Endodermal cell (in vitro differentiated cells): ENCODE results near the gene MED13L. TPM values are rescaled to one million over a fixed set of nuclear protein-coding genes. Genes with fewer than 3 reads are reported as not detected.

Source experiments
- DNase-seq: peaks from one replicate; pipeline ENCODE4 v3.0.0-alpha.2; 2017
- H3K27ac ChIP-seq: 2 replicates; pipeline ENCODE4 v1.5.1; 2013; ENCODE audit warnings: mild to moderate bottlenecking, low read depth, low read length, moderate library complexity
- H3K27me3 ChIP-seq: 2 replicates; pipeline ENCODE4 v1.6.1; 2013; ENCODE audit warnings: mild to moderate bottlenecking, low read length, moderate library complexity; ENCODE audit not compliant: insufficient read depth, control insufficient read depth, poor library complexity, severe bottlenecking
- H3K36me3 ChIP-seq: 2 replicates; pipeline ENCODE4 v1.7.0; 2013; ENCODE audit warnings: mild to moderate bottlenecking, low read length, moderate library complexity; ENCODE audit not compliant: control insufficient read depth, insufficient read depth
- H3K4me1 ChIP-seq: one replicate; pipeline ENCODE4 v1.7.0; 2013; ENCODE audit warnings: low read length; ENCODE audit not compliant: control insufficient read depth, insufficient read depth
- H3K4me3 ChIP-seq: 2 replicates; pipeline ENCODE4 v1.5.1; 2013; ENCODE audit warnings: mild to moderate bottlenecking, low read length, moderate library complexity
- H3K9ac ChIP-seq: 2 replicates; pipeline ENCODE4 v1.6.1; 2013; ENCODE audit warnings: mild to moderate bottlenecking, low read length, moderate library complexity; ENCODE audit not compliant: poor library complexity, severe bottlenecking; ENCODE audit errors: extremely low read depth
- H3K9me3 ChIP-seq: 2 replicates; pipeline ENCODE4 v1.6.1; 2013; ENCODE audit warnings: mild to moderate bottlenecking, low read length, moderate library complexity; ENCODE audit not compliant: control insufficient read depth
- H3K27ac Mint-ChIP-seq: 2 replicates; pipeline ENCODE4 v1.8.0; 2020; ENCODE audit warnings: mixed read lengths
- H3K27me3 Mint-ChIP-seq: 2 replicates; pipeline ENCODE4 v1.8.0; 2021; ENCODE audit warnings: mild to moderate bottlenecking, mixed read lengths; ENCODE audit not compliant: insufficient read depth
- H3K36me3 Mint-ChIP-seq: 2 replicates; pipeline ENCODE4 v1.8.0; 2020; ENCODE audit warnings: low read depth, mixed read lengths
- H3K4me1 Mint-ChIP-seq: 2 replicates; pipeline ENCODE4 v1.8.0; 2020; ENCODE audit warnings: mixed read lengths
- H3K4me3 Mint-ChIP-seq: 2 replicates; pipeline ENCODE4 v1.8.0; 2020; ENCODE audit warnings: mild to moderate bottlenecking, moderate library complexity, mixed read lengths
- H3K9me3 Mint-ChIP-seq: 2 replicates; pipeline ENCODE4 v1.8.0; 2020; ENCODE audit warnings: mild to moderate bottlenecking, mixed read lengths
- WGBS, 2 experiments: methylation state at CpG; one replicate each; pipeline versions ENCODE4 v1.1.5 to v1.1.7; 2013; ENCODE audit warnings: missing lambda C conversion rate in 2 of 2, mixed read lengths in 1 of 2; ENCODE audit not compliant: insufficient coverage in 1 of 2, insufficient read length in 1 of 2; 5-methylcytosine and 5-hydroxymethylcytosine counted together
- total RNA-seq, 2 donors: library from RNA; stranded (reverse); fragmentation: NEBNext Ultra II Directional in 1 of 2; extraction: Animal tissue kit (Norgen Biotek cat#: 25700) in 1 of 2; gene quantifications; 2 replicates in 1 of 2; 3 replicates in 1 of 2; pipeline ENCODE4 v1.2.1, GENCODE V29; 2021
- TF ChIP-seq, protein P1 (sequence below): fragments of 200-600 bp; sonication (generic); conservative IDR thresholded peaks from 2 replicates; pipeline ENCODE4 v1.5.0; 2021; ENCODE audit warnings: antibody characterized with exemption, mild to moderate bottlenecking

MED13L gene
- total RNA-seq, 2 donors from 2014 or later: 101 to 111 TPM

DNA sequence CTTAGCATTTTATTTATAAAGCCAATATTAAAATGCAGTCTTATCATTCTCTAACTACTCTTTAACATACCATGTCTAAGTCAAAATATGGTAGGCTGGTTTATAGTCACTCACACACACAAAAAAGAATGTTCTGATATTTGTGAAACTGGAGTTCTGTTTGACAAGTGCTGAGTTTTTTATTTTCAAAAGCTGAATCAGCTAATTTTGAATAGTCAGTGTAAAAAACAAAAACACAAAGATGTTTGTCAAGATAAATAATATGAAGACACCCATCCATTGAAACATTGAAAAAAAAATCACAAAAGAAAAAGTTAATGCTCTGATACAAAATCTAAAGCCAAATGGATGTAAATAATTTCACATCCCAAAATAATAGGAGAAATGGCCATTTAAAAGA, 231.5 kb downstream of the MED13L start:
- H3K9me3 Mint-ChIP-seq: no peaks in the 10 kb centered on the region
- TF ChIP-seq, protein P1, sequence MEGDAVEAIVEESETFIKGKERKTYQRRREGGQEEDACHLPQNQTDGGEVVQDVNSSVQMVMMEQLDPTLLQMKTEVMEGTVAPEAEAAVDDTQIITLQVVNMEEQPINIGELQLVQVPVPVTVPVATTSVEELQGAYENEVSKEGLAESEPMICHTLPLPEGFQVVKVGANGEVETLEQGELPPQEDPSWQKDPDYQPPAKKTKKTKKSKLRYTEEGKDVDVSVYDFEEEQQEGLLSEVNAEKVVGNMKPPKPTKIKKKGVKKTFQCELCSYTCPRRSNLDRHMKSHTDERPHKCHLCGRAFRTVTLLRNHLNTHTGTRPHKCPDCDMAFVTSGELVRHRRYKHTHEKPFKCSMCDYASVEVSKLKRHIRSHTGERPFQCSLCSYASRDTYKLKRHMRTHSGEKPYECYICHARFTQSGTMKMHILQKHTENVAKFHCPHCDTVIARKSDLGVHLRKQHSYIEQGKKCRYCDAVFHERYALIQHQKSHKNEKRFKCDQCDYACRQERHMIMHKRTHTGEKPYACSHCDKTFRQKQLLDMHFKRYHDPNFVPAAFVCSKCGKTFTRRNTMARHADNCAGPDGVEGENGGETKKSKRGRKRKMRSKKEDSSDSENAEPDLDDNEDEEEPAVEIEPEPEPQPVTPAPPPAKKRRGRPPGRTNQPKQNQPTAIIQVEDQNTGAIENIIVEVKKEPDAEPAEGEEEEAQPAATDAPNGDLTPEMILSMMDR: no peak
- no peak overlapping the region for H3K4me3 ChIP-seq
- no peaks in the 10 kb centered on the region for H3K27me3 ChIP-seq
- no peaks in the 10 kb centered on the region for H3K4me1 ChIP-seq
- no peak for DNase-seq
- H3K36me3 Mint-ChIP-seq: peaks cover 1% of the 10 kb centered on the region
- no peaks in the 10 kb centered on the region for H3K9me3 ChIP-seq
- peaks cover 1% of the 10 kb centered on the region for H3K36me3 ChIP-seq
- H3K4me3 Mint-ChIP-seq: no peak overlapping the region
- no peak overlapping the region for H3K27ac Mint-ChIP-seq
- H3K9ac ChIP-seq: no peak overlapping the region
- peaks cover 3% of the 10 kb centered on the region for H3K4me1 Mint-ChIP-seq
- H3K27ac ChIP-seq: no peak overlapping the region
- H3K27me3 Mint-ChIP-seq: no peaks in the 10 kb centered on the region

DNA sequence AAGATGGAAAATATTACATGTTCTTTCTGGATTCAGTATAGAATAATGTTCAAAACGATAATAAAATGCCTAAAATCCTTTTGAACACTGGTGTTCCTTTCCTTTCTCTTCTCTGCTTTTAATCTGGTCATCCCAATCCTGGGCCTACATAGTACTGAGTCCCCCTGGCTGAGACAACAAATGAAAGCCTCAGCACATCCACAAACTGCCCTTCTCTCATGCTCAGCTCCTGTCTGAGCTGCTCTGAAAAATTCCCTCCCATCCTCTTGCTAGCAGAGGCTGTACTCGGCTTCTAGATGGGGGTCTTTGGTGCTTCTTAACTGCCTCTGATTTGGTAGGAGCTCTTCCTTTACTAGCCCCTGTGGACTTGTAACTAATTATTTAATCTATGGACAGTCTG, 232.3 kb downstream of the MED13L start:
- Histone ChIP-seq H3K27ac (no peak overlapping the region), H3K27me3 (no peaks in the 10 kb centered on the region), H3K9me3 (no peaks in the 10 kb centered on the region), H3K4me3 (no peak overlapping the region), H3K36me3 (peaks cover 5% of the 10 kb centered on the region), H3K4me1 (no peaks in the 10 kb centered on the region), H3K9ac (no peak overlapping the region)
- peaks cover 3% of the 10 kb centered on the region for H3K4me1 Mint-ChIP-seq
- DNase-seq: no peak
- no peak overlapping the region for H3K4me3 Mint-ChIP-seq
- TF ChIP-seq, protein P1: no peak
- 94% methylated on average over 2 of the region's 2 CpGs; no CpG with 5 or more reads in 1 of the 2 experiments for WGBS, 2 experiments
- peaks cover 6% of the 10 kb centered on the region for H3K36me3 Mint-ChIP-seq
- H3K27me3 Mint-ChIP-seq: no peaks in the 10 kb centered on the region
- H3K27ac Mint-ChIP-seq: no peak overlapping the region
- no peaks in the 10 kb centered on the region for H3K9me3 Mint-ChIP-seq

DNA sequence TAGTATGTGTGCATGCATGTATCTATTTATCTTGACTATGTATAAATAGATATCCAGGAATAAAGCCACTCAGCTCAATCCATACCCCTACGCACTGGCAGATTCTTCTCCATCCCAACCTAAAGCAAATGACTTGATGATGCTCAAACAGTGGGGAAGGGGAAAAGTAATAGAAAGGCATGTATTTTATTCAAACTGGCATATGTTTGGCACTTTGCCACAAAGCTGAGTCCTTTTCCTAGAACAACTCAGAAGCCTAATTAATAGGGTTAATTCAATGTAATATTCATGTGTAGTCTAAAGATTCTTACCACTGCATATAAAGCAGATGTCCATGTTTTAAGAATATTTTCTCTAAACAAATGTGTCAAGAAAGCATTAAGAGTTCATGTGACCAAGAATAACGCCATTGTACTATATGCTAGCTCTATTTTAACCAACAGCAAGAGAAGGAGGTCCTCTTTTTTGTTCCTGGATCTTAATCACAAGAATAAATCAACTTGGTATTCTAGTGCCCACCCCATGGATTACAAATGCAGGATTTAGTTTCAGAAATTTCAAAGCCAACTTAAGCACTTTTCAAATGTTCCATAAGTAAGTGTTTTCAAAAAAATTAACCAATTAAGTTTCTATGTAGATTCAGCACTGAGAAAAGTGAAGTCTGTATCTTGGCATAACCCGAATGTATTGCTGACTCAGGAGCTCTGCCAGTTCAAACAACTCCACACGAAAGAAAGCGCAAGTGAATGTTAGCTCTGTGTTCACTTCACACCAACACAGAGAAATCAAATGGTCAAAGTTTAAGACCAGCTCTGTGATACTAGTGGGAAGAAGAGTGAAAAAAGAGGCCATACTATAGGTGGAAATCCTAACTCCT, 233.6 kb downstream of the MED13L start:
- no peak for DNase-seq
- Mint-ChIP-seq H3K27ac (no peak overlapping the region), H3K4me1 (peaks cover 3% of the 10 kb centered on the region), H3K9me3 (no peaks in the 10 kb centered on the region), H3K4me3 (no peak overlapping the region), H3K27me3 (no peaks in the 10 kb centered on the region), H3K36me3 (peaks cover 6% of the 10 kb centered on the region)
- Histone ChIP-seq H3K9me3 (no peaks in the 10 kb centered on the region), H3K4me3 (no peak overlapping the region), H3K9ac (no peak overlapping the region), H3K36me3 (peaks cover 5% of the 10 kb centered on the region), H3K27ac (no peak overlapping the region), H3K27me3 (no peaks in the 10 kb centered on the region), H3K4me1 (no peaks in the 10 kb centered on the region)
- 92 to 100% methylated on average over 2 to 4 of the region's 5 CpGs for WGBS, 2 experiments
- TF ChIP-seq, protein P1: no peak
